ENCODE data around the gene ACBD4. TPM values are rescaled to one million over a fixed set of nuclear protein-coding genes. Genes with fewer than 3 reads are reported as not detected.

ACBD4 gene
- total and polyA plus RNA-seq, 10 donors, result 14.1 to 32.8 (median 21.6) TPM

- H3K27me3 ChIP-seq (replicated peaks in 1 of 7), result no peaks in the 10 kb centered on the region
- H3K9me3 ChIP-seq, result no peaks in the 10 kb centered on the region
- H3K4me3 ChIP-seq, result no peak overlapping the region
- DNase-seq, result no peak
- H3K36me3 ChIP-seq, result no peaks in the 10 kb centered on the region
- 90 to 100% (median 94%) methylated on average over 2 of the region's 2 CpGs for WGBS, 5 donors
- intact Hi-C loops (cut with DNase I; ENCODE audit: low total_unique reads), result no loop called here
- peak overlapping the region in 1 of 8 donors; percentile 53 for H3K27ac ChIP-seq
- peaks cover 5 to 75% (median 30%) of the 10 kb centered on the region in 6 donors for H3K4me1 ChIP-seq
- TF ChIP-seq, protein P1, sequence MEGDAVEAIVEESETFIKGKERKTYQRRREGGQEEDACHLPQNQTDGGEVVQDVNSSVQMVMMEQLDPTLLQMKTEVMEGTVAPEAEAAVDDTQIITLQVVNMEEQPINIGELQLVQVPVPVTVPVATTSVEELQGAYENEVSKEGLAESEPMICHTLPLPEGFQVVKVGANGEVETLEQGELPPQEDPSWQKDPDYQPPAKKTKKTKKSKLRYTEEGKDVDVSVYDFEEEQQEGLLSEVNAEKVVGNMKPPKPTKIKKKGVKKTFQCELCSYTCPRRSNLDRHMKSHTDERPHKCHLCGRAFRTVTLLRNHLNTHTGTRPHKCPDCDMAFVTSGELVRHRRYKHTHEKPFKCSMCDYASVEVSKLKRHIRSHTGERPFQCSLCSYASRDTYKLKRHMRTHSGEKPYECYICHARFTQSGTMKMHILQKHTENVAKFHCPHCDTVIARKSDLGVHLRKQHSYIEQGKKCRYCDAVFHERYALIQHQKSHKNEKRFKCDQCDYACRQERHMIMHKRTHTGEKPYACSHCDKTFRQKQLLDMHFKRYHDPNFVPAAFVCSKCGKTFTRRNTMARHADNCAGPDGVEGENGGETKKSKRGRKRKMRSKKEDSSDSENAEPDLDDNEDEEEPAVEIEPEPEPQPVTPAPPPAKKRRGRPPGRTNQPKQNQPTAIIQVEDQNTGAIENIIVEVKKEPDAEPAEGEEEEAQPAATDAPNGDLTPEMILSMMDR (IDR thresholded peaks at IDR 0.05 in 8 of 11, conservative IDR thresholded peaks at IDR 0.05 in 3 of 11), result no peak
- TF ChIP-seq POLR2A (IDR thresholded peaks at IDR 0.05) (no peak), POLR2AphosphoS5 (IDR thresholded peaks at IDR 0.05) (no peak)
Measured at GRCh38 chr17:45128989-45129388, 6.5 kb upstream of the ACBD4 start.

- Histone ChIP-seq H3K4me3 (no peak overlapping the region), H3K9me3 (no peaks in the 10 kb centered on the region), H3K27me3 (replicated peaks in 1 of 7) (no peaks in the 10 kb centered on the region), H3K4me1 (peaks cover 5 to 70% (median 27%) of the 10 kb centered on the region in 6 donors), H3K36me3 (no peaks in the 10 kb centered on the region), H3K27ac (peak overlapping the region in 2 of 8 donors; percentile 11 to 38)
- TF ChIP-seq, protein P1 (IDR thresholded peaks at IDR 0.05 in 8 of 11, conservative IDR thresholded peaks at IDR 0.05 in 3 of 11), result no peak
- peak in 1 of 3 donors; percentile 33 for TF ChIP-seq POLR2AphosphoS5 (IDR thresholded peaks at IDR 0.05)
- TF ChIP-seq POLR2A (IDR thresholded peaks at IDR 0.05), result no peak
- intact Hi-C loops (cut with DNase I; ENCODE audit: low total_unique reads), result no loop called here
- whole genome bisulfite sequencing, 5 donors, result 68 to 82% (median 79%) methylated on average over 10 of the region's 10 CpGs
- DNase-seq, result no peak
Measured at GRCh38 chr17:45129426-45129939, 6.0 kb upstream of the ACBD4 start.

- intact Hi-C loops (cut with DNase I; ENCODE audit: low total_unique reads), result no loop called here
- H3K27ac ChIP-seq, result no peak overlapping the region
- TF ChIP-seq, protein P1 (IDR thresholded peaks at IDR 0.05 in 8 of 11, conservative IDR thresholded peaks at IDR 0.05 in 3 of 11), result no peak
- TF ChIP-seq POLR2AphosphoS5 (IDR thresholded peaks at IDR 0.05), result no peak
- no peak for TF ChIP-seq POLR2A (IDR thresholded peaks at IDR 0.05)
- DNase-seq, result no peak
- H3K27me3 ChIP-seq (replicated peaks in 1 of 7), result no peaks in the 10 kb centered on the region
- no peaks in the 10 kb centered on the region for H3K9me3 ChIP-seq
- WGBS, 5 donors, result 70 to 83% (median 71%) methylated on average over 9 to 13 of the region's 13 CpGs
- H3K4me3 ChIP-seq, result no peak overlapping the region
- peaks cover 5 to 71% (median 28%) of the 10 kb centered on the region in 6 donors for H3K4me1 ChIP-seq
- no peaks in the 10 kb centered on the region for H3K36me3 ChIP-seq
Measured at GRCh38 chr17:45129940-45130680, 5.4 kb upstream of the ACBD4 start.

Data from spleen (tissue), 11 donors.